H9 (cell line): ENCODE data around the gene NDRG2. TPM values are rescaled to one million over a fixed set of nuclear protein-coding genes. Genes with fewer than 3 reads are reported as not detected.

Source experiments
- DNase-seq: peaks from one replicate; pipeline ENCODE4 v3.0.0-alpha.2; 2017
- H2AFZ ChIP-seq: one replicate; pipeline ENCODE4 v1.6.1; 2013; ENCODE audit warnings: mild to moderate bottlenecking, low read length, control low read depth, moderate library complexity
- H2AK5ac ChIP-seq: 2 replicates; pipeline ENCODE4 v1.6.1; 2013; ENCODE audit warnings: low read length, control low read depth, mixed read lengths; ENCODE audit not compliant: insufficient read length
- H2BK120ac ChIP-seq: one replicate; pipeline ENCODE4 v1.6.1; 2013; ENCODE audit warnings: low read depth, mild to moderate bottlenecking, low read length, control low read depth, inconsistent platforms; ENCODE audit not compliant: poor library complexity, severe bottlenecking
- H2BK12ac ChIP-seq: 2 replicates; pipeline ENCODE4 v1.6.1; 2013; ENCODE audit warnings: low read length, control low read depth, mixed read lengths, low read depth; ENCODE audit not compliant: insufficient read length
- H2BK15ac ChIP-seq: 2 replicates; pipeline ENCODE4 v1.6.1; 2013; ENCODE audit warnings: low read depth, low read length, control low read depth
- H2BK20ac ChIP-seq: one replicate; pipeline ENCODE4 v1.6.1; 2013; ENCODE audit warnings: low read depth, mild to moderate bottlenecking, low read length, control low read depth, inconsistent platforms; ENCODE audit not compliant: poor library complexity, severe bottlenecking
- H2BK5ac ChIP-seq: 2 replicates; pipeline ENCODE4 v1.6.1; 2013; ENCODE audit warnings: low read length, control low read depth, mixed read lengths; ENCODE audit not compliant: insufficient read length
- H3K14ac ChIP-seq: 2 replicates; pipeline ENCODE4 v1.6.1; 2013; ENCODE audit warnings: low read length, control low read depth; ENCODE audit not compliant: insufficient read depth
- H3K18ac ChIP-seq: 2 replicates; pipeline ENCODE4 v1.6.1; 2013; ENCODE audit warnings: low read depth, mild to moderate bottlenecking, mixed read lengths, low read length, control low read depth; ENCODE audit not compliant: insufficient read length
- H3K23ac ChIP-seq: 2 replicates; pipeline ENCODE4 v1.6.1; 2013; ENCODE audit warnings: low read length, control low read depth, mixed read lengths, low read depth; ENCODE audit not compliant: insufficient read length
- H3K23me2 ChIP-seq: 2 replicates; pipeline ENCODE4 v1.6.1; 2013; ENCODE audit warnings: low read depth, mild to moderate bottlenecking, mixed read lengths, low read length, control low read depth; ENCODE audit not compliant: insufficient read length, poor library complexity, severe bottlenecking
- H3K27ac ChIP-seq: 2 replicates; pipeline ENCODE4 v1.5.1; 2013; ENCODE audit warnings: low read length, control low read depth, mixed read lengths, low read depth; ENCODE audit not compliant: insufficient read length
- H3K27me3 ChIP-seq: 2 replicates; pipeline ENCODE4 v1.6.1; 2013; ENCODE audit warnings: low read length, control low read depth, inconsistent platforms; ENCODE audit not compliant: insufficient read depth
- H3K4ac ChIP-seq: 2 replicates; pipeline ENCODE4 v1.6.1; 2013; ENCODE audit warnings: low read depth, mild to moderate bottlenecking, control low read depth, inconsistent platforms, low read length, moderate library complexity
- H3K4me1 ChIP-seq: 2 replicates; pipeline ENCODE4 v1.6.1; 2013; ENCODE audit warnings: low read length, control low read depth, inconsistent platforms; ENCODE audit not compliant: insufficient read depth
- H3K4me2 ChIP-seq: 2 replicates; pipeline ENCODE4 v1.6.1; 2013; ENCODE audit warnings: low read length, control low read depth, mixed read lengths; ENCODE audit not compliant: insufficient read length, insufficient read depth
- H3K56ac ChIP-seq: 2 replicates; pipeline ENCODE4 v1.6.1; 2013; ENCODE audit warnings: low read depth, mild to moderate bottlenecking, mixed read lengths, low read length, control low read depth; ENCODE audit not compliant: insufficient read length
- H3K79me1 ChIP-seq: 2 replicates; pipeline ENCODE4 v1.6.1; 2013; ENCODE audit warnings: low read depth, mild to moderate bottlenecking, moderate library complexity, low read length, control low read depth, inconsistent platforms; ENCODE audit not compliant: insufficient read depth, poor library complexity, severe bottlenecking
- H3K79me2 ChIP-seq: 2 replicates; pipeline ENCODE4 v1.6.1; 2013; ENCODE audit warnings: low read length, control low read depth, inconsistent platforms; ENCODE audit not compliant: insufficient read depth
- H3K9ac ChIP-seq: 2 replicates; pipeline ENCODE4 v1.6.1; 2013; ENCODE audit warnings: low read length, control low read depth, mixed read lengths; ENCODE audit not compliant: insufficient read length; ENCODE audit errors: extremely low read depth
- H3K9me3 ChIP-seq: one replicate; pipeline ENCODE4 v1.6.1; 2013; ENCODE audit warnings: low read depth, low read length, inconsistent platforms; ENCODE audit not compliant: control insufficient read depth
- H3T11ph ChIP-seq: one replicate; pipeline ENCODE4 v1.6.1; 2013; ENCODE audit warnings: mild to moderate bottlenecking, low read length, control low read depth, inconsistent platforms
- H4K20me1 ChIP-seq: one replicate; pipeline ENCODE4 v1.6.1; 2013; ENCODE audit not compliant: control insufficient read depth, insufficient read length, insufficient read depth
- H4K5ac ChIP-seq: 2 replicates; pipeline ENCODE4 v1.6.1; 2013; ENCODE audit warnings: low read depth, mild to moderate bottlenecking, mixed read lengths, low read length, control low read depth; ENCODE audit not compliant: insufficient read length
- H4K8ac ChIP-seq: replicated peaks from 2 replicates; pipeline ENCODE4 v1.6.1; 2013; ENCODE audit warnings: low read length, control low read depth, mixed read lengths, low read depth; ENCODE audit not compliant: insufficient read length
- H4K91ac ChIP-seq: 2 replicates; pipeline ENCODE4 v1.6.1; 2013; ENCODE audit warnings: low read depth, mild to moderate bottlenecking, moderate library complexity, mixed read lengths, low read length, control low read depth; ENCODE audit not compliant: insufficient read length
- H3K27ac Mint-ChIP-seq, 3 experiments: 2 replicates in 2 of 3; 3 replicates in 1 of 3; pipeline ENCODE4 v1.8.0; 2020 to 2021; ENCODE audit warnings: mixed read lengths in 3 of 3, mild to moderate bottlenecking in 1 of 3, moderate library complexity in 1 of 3
- H3K27me3 Mint-ChIP-seq: 2 replicates; pipeline ENCODE4 v1.8.0; 2021; ENCODE audit warnings: low read depth, mild to moderate bottlenecking, moderate library complexity, mixed read lengths
- H3K36me3 Mint-ChIP-seq, 3 experiments: 2 replicates in 2 of 3; 3 replicates in 1 of 3; pipeline ENCODE4 v1.8.0; 2020 to 2021; ENCODE audit warnings: low read depth in 3 of 3, mixed read lengths in 3 of 3; ENCODE audit not compliant: insufficient read depth in 1 of 3
- H3K4me1 Mint-ChIP-seq, 2 experiments: 2 replicates each; pipeline ENCODE4 v1.8.0; 2020; ENCODE audit warnings: mixed read lengths in 2 of 2
- H3K4me3 Mint-ChIP-seq, 2 experiments: 2 replicates in 1 of 2; 3 replicates in 1 of 2; pipeline ENCODE4 v1.8.0; 2020 to 2021; ENCODE audit warnings: mild to moderate bottlenecking in 2 of 2, mixed read lengths in 2 of 2, moderate library complexity in 1 of 2
- H3K9me3 Mint-ChIP-seq, 2 experiments: 2 replicates in 1 of 2; 3 replicates in 1 of 2; pipeline ENCODE4 v1.8.0; 2020; ENCODE audit warnings: mild to moderate bottlenecking in 2 of 2, mixed read lengths in 2 of 2, moderate library complexity in 1 of 2
- CTCF ChIP-seq: fragments of 200-600 bp; sonication (generic); conservative IDR thresholded peaks from 3 replicates; pipeline ENCODE4 v1.8.0; 2021; ENCODE audit warnings: antibody characterized with exemption, mild to moderate bottlenecking
- WGBS: extraction: QIAGEN DNeasy Blood & Tissue Kit; methylation state at CpG from one replicate; pipeline ENCODE4 v1.1.7; 2013; ENCODE audit warnings: missing lambda C conversion rate, low lambda C conversion rate, mixed read lengths; ENCODE audit not compliant: insufficient read length; ENCODE audit errors: extremely low coverage; 5-methylcytosine and 5-hydroxymethylcytosine counted together
- total RNA-seq: library from RNA; stranded (reverse); gene quantifications from 2 replicates; pipeline ENCODE4 v1.2.1, GENCODE V29; 2021

Gene NDRG2
- total RNA-seq, 1 experiment from 2014 or later: 20.6 TPM

- Histone ChIP-seq H3K4me2 (no peak within 1 kb of the TSS), H2BK12ac (no peak within 1 kb of the TSS), H3K79me1 (no peaks in the 10 kb centered on the region), H3K14ac (no peak within 1 kb of the TSS), H3K79me2 (no peaks in the 10 kb centered on the region), H2BK5ac (no peak within 1 kb of the TSS), H2AK5ac (no peak within 1 kb of the TSS), H2BK120ac (no peak within 1 kb of the TSS), H3K4me1 (peaks cover 5% of the 10 kb centered on the region), H2BK15ac (no peak within 1 kb of the TSS), H3K4ac (no peak within 1 kb of the TSS), H3T11ph (no peak within 1 kb of the TSS), H4K5ac (no peak within 1 kb of the TSS), H2AFZ (no peak within 1 kb of the TSS), H4K20me1 (no peaks in the 10 kb centered on the region), H3K56ac (no peak within 1 kb of the TSS), H4K8ac (no peak within 1 kb of the TSS), H3K23me2 (no peaks in the 10 kb centered on the region), H3K27ac (no peak within 1 kb of the TSS), H3K27me3 (no peaks in the 10 kb centered on the region), H3K18ac (no peak within 1 kb of the TSS), H4K91ac (no peak within 1 kb of the TSS), H3K9me3 (no peaks in the 10 kb centered on the region), H3K9ac (no peak within 1 kb of the TSS), H3K23ac (no peak within 1 kb of the TSS), H2BK20ac (no peak within 1 kb of the TSS)
- no peaks in the 10 kb centered on the region for H3K36me3 Mint-ChIP-seq
- no peak within 1 kb of the TSS for H3K27ac Mint-ChIP-seq
- peaks cover 50% of the 10 kb centered on the region for H3K27me3 Mint-ChIP-seq
- no CpG with 5 or more reads among the region's 5 CpGs for WGBS
- H3K4me1 Mint-ChIP-seq: peaks cover 15 to 16% of the 10 kb centered on the region in 2 experiments
- no peak for DNase-seq
- H3K4me3 Mint-ChIP-seq: no peak within 1 kb of the TSS
- no peaks in the 10 kb centered on the region for H3K9me3 Mint-ChIP-seq
- no peak for TF ChIP-seq CTCF
These were observed 9.8 kb upstream of the NDRG2 start, which contains the start of gene RNASE13 for GRCh38 chr14:21034707-21035106. Gene RNASE13 (minus strand): TSS chr14:21034807. CDS start chr14:21034288, 519 bp downstream.
